ENCODE results near the gene CFAP57. TPM values are rescaled to one million over a fixed set of nuclear protein-coding genes. Genes with fewer than 3 reads are reported as not detected.

CFAP57 gene
- total RNA-seq, 1 donor from 2014 or later: not detected

- H3K4me3 Mint-ChIP-seq: peak overlapping the region; percentile 99
- no peaks in the 10 kb centered on the region for H3K9me3 Mint-ChIP-seq
- no peak for ATAC-seq (ENCODE audit: low read depth)
- intact Hi-C loops (cut with micrococcal nuclease): loop anchor here (5.0 kb wide), 1 partner anchor 536 kb away; the partner anchor contains the start of gene ST3GAL3
- peak overlapping the region; percentile 95 for H3K27ac Mint-ChIP-seq
- H3K27me3 Mint-ChIP-seq: peaks cover 14% of the 10 kb centered on the region
- DNase-seq: no peak
- POLR2A ChIA-PET: interaction anchor here (0.6 to 1.7 kb wide), 14 partner anchors 50 to 776 kb away, joined by 3 to 10 read pairs (median 4); partner anchors contain the start of genes C1orf50, CDC20, ELOVL1 and HYI
- peaks cover 32% of the 10 kb centered on the region for H3K4me1 Mint-ChIP-seq
- no peak for TF ChIP-seq CTCF (IDR thresholded peaks at IDR 0.05)
- H3K36me3 Mint-ChIP-seq (ENCODE audit: low read depth): peaks cover 53% of the 10 kb centered on the region
- CTCF ChIA-PET: interaction anchor here (1.3 to 1.9 kb wide), 3 partner anchors 9 to 258 kb away, joined by 3 to 7 read pairs (median 4); no protein-coding TSS in a partner anchor
Measured at GRCh38 chr1:43171312-43171875, 736 bp upstream of the CFAP57 start.

DNA sequence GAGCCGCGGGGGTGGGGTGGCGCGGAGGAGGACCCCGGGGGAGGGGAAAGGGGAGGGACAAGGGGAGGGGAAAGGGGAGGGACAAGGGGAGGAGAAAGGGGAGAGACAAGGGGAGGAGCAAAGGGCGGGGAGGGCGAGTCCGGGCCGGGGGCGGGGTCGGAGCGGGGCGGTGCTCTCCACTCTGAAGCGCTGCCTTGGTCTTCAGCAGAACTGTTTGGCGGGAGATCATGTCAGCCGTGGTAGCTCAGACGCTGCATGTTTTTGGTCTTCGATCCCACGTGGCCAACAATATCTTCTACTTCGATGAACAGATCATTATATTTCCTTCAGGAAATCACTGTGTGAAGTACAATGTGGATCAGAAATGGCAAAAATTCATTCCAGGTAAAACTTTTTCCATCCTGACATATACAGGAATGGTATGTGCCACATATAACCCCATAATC, 420 bp downstream of the CFAP57 start:
- H3K27me3 Mint-ChIP-seq: peaks cover 23% of the 10 kb centered on the region
- no peak for DNase-seq
- POLR2A ChIA-PET: interaction anchor here (0.5 to 1.7 kb wide), 15 partner anchors 49 to 1975 kb away, joined by 3 to 10 read pairs (median 4); partner anchors contain the start of genes C1orf50, CDC20, ELOVL1 and ERMAP

DNA sequence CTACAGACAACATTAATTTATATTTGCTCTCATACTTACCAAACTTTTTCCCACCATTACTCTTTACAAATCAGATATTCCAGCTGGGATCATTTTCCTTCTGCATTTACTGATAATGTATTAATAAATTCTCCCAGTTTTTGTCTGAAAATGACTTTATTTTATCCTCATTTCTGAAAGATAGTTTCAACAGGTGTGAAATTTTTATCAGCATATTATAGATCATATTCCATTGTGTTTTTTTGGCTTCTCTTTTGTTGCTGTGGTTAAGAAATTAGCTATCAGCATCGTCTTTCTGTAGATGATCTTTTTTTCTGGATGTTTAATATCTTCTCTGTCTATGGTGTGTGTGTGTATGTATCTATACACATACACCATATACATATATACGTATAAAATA, 2.7 kb downstream of the CFAP57 start:
- DNase-seq: no peak
- ChIA-PET CTCF (no interaction called here), POLR2A (no interaction called here)
- Mint-ChIP-seq H3K27me3 (peaks cover 25% of the 10 kb centered on the region), H3K9me3 (no peaks in the 10 kb centered on the region), H3K4me3 (no peak overlapping the region), H3K4me1 (peaks cover 27% of the 10 kb centered on the region), H3K27ac (no peak overlapping the region), H3K36me3 (ENCODE audit: low read depth) (peaks cover 18% of the 10 kb centered on the region)
- TF ChIP-seq CTCF (IDR thresholded peaks at IDR 0.05): no peak
- no peak for ATAC-seq (ENCODE audit: low read depth)
- intact Hi-C loops (cut with micrococcal nuclease): loop anchor here (5.0 kb wide), 1 partner anchor 532 kb away; the partner anchor contains the start of gene ST3GAL3

More for the DNA sequence above, 420 bp downstream of the CFAP57 start:
- CTCF ChIA-PET: interaction anchor here (1.3 to 1.9 kb wide), 2 partner anchors 54 to 259 kb away, joined by 4 to 7 read pairs; no protein-coding TSS in a partner anchor
- H3K4me3 Mint-ChIP-seq: peak overlapping the region; percentile 99
- H3K4me1 Mint-ChIP-seq: peaks cover 32% of the 10 kb centered on the region
- intact Hi-C loops (cut with micrococcal nuclease): loop anchor here (1.0 to 5.0 kb wide), 10 partner anchors 54 to 709 kb away; partner anchors contain the start of genes C1orf50, CCDC30, CDC20 and ELOVL1
- no peaks in the 10 kb centered on the region for H3K9me3 Mint-ChIP-seq
- TF ChIP-seq CTCF (IDR thresholded peaks at IDR 0.05): no peak
- ATAC-seq (ENCODE audit: low read depth): peak; percentile 92
- peak overlapping the region; percentile 95 for H3K27ac Mint-ChIP-seq
- peaks cover 42% of the 10 kb centered on the region for H3K36me3 Mint-ChIP-seq (ENCODE audit: low read depth)

DNA sequence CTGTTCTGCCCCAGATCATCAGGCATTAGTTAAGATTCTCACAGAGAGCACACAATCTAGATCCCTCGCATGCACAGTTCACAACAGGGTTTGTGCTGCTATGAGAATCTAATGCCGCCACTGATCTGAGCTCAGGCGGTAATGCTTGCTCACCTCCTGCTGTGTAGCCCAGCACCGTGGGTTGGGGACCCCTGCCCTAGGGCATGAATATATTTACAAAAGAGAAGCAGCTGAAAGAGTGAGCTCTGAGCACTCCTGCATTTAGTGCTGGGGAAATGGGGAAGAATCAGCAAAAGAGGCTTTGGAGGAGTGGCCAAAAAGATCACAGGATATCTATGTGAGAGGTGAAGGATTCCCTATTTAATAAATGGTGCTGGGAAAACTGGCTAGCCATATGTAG, 5.6 kb downstream of the CFAP57 start:
- peaks cover 4% of the 10 kb centered on the region for H3K4me1 Mint-ChIP-seq
- POLR2A ChIA-PET: no interaction called here
- CTCF ChIA-PET: no interaction called here
- no peak for DNase-seq
- no peak for ATAC-seq (ENCODE audit: low read depth)
- no peaks in the 10 kb centered on the region for H3K9me3 Mint-ChIP-seq
- intact Hi-C loops (cut with micrococcal nuclease): no loop called here
- no peak for TF ChIP-seq CTCF (IDR thresholded peaks at IDR 0.05)
- no peaks in the 10 kb centered on the region for H3K36me3 Mint-ChIP-seq (ENCODE audit: low read depth)
- H3K4me3 Mint-ChIP-seq: no peak overlapping the region
- no peak overlapping the region for H3K27ac Mint-ChIP-seq
- peaks cover 25% of the 10 kb centered on the region for H3K27me3 Mint-ChIP-seq

DNA sequence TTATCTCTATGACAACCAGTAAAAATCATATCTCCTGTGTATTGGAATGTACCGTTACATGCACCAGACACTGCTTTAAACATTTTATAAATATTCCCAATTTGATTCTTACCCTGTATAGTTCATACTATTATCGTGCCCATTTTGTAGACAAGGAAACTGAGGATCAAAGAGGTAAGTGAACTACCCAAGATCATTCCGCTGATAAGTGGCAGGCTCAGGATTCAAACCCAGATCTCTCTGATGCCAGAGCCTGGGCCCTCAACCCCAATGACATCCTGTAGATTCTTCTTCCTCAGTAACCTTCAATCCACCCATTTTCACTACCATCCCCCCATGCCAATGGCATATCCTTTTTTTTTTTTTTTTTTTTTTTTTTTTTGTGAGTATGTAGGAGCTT, 12.3 kb downstream of the CFAP57 start:
- no peak overlapping the region for H3K27ac Mint-ChIP-seq
- no peak overlapping the region for H3K4me3 Mint-ChIP-seq
- no peaks in the 10 kb centered on the region for H3K4me1 Mint-ChIP-seq
- ChIA-PET POLR2A (no interaction called here), CTCF (no interaction called here)
- TF ChIP-seq CTCF (IDR thresholded peaks at IDR 0.05): no peak
- intact Hi-C loops (cut with micrococcal nuclease): no loop called here
- H3K36me3 Mint-ChIP-seq (ENCODE audit: low read depth): no peaks in the 10 kb centered on the region
- H3K27me3 Mint-ChIP-seq: no peaks in the 10 kb centered on the region
- no peak for ATAC-seq (ENCODE audit: low read depth)
- DNase-seq: no peak
- no peaks in the 10 kb centered on the region for H3K9me3 Mint-ChIP-seq

Data from activated B cell treated with CpG ODN at 0.5 μM for 24 hours (primary cell).